ENCODE data around the gene PDLIM4. TPM values are rescaled to one million over a fixed set of nuclear protein-coding genes. Genes with fewer than 3 reads are reported as not detected.

Gene PDLIM4
- total and polyA plus RNA-seq, 2 experiments from 2014 or later = 25.2 to 31.8 TPM

- no peak overlapping the region for H3K4me2 ChIP-seq
- no peak overlapping the region for H3K4me3 Mint-ChIP-seq
These were observed 7.2 kb downstream of the PDLIM4 start for GRCh38 chr5:132264546-132265335.

More at GRCh38 chr5:132264546-132265335, 7.2 kb downstream of the PDLIM4 start:
- Histone ChIP-seq H2AFZ (no peak overlapping the region), H3K27ac (ENCODE audit: low read depth) (no peak overlapping the region), H3K27me3 (ENCODE audit: insufficient read depth) (no peaks in the 10 kb centered on the region), H3F3A (replicated peaks; ENCODE audit: low read depth) (no peaks in the 10 kb centered on the region), H4K20me1 (replicated peaks; ENCODE audit: insufficient read depth) (no peaks in the 10 kb centered on the region), H3K4me3 (no peak overlapping the region), H3K9me2 (ENCODE audit: insufficient read depth) (no peaks in the 10 kb centered on the region), H3K36me3 (ENCODE audit: insufficient read depth) (no peaks in the 10 kb centered on the region), H3K4me1 (ENCODE audit: insufficient read depth) (no peaks in the 10 kb centered on the region), H3K79me2 (replicated peaks; ENCODE audit: insufficient read depth) (no peaks in the 10 kb centered on the region)
- no peaks in the 10 kb centered on the region for H3K9me3 Mint-ChIP-seq
- no peaks in the 10 kb centered on the region; the same call in 2 of the 3 replicates for H3K36me3 Mint-ChIP-seq (ENCODE audit: low read depth)
- DNase-seq (ENCODE audit: low spot score) (no peak), ATAC-seq (no peak)
- TF ChIP-seq ETS1 (IDR thresholded peaks at IDR 0.05) = no peak
- no peak for TF ChIP-seq NANOG (IDR thresholded peaks at IDR 0.05; ENCODE audit: borderline replicate concordance)
- no peak for TF ChIP-seq ZNF462 (CRISPR knock-in tag; IDR thresholded peaks at IDR 0.05)
- no peak for TF ChIP-seq ZNF331 (CRISPR knock-in tag; IDR thresholded peaks at IDR 0.05; ENCODE audit: low read depth)
- no peak for TF ChIP-seq JUNB (IDR thresholded peaks at IDR 0.05; ENCODE audit: unreplicated experiment)
- TF ChIP-seq EZH2 (IDR thresholded peaks at IDR 0.05; ENCODE audit: low read depth, unreplicated experiment) = no peak
- TF ChIP-seq EZH2phosphoT487 (IDR thresholded peaks at IDR 0.05; ENCODE audit: unreplicated experiment) = no peak
- TF ChIP-seq REST (IDR thresholded peaks at IDR 0.05; ENCODE audit: unreplicated experiment) = no peak
- TF ChIP-seq CTCF (conservative IDR thresholded peaks at IDR 0.05; ENCODE audit: low read depth in 2 of 2) = no peak
- TF ChIP-seq ZNF114 (CRISPR knock-in tag; IDR thresholded peaks at IDR 0.05) = no peak
- TF ChIP-seq POLR2AphosphoS5 (IDR thresholded peaks at IDR 0.05; ENCODE audit: low read depth) = no peak
- peaks cover 6% of the 10 kb centered on the region for H3K4me1 Mint-ChIP-seq
- no peak overlapping the region for H3K27ac Mint-ChIP-seq
- peaks cover 13% of the 10 kb centered on the region for H3K27me3 Mint-ChIP-seq (ENCODE audit: insufficient read depth, low read depth, poor library complexity)

All from GM23338 (cell line).